IMR-90 (cell line): Measurements from ENCODE around the gene TMCC1.

Experiments
- CEBPB ChIP-seq: IDR thresholded peaks from 2 replicates; pipeline ENCODE4 v1.6.1; 2012; ENCODE audit warnings: low read depth, low read length, improper control_type of control experiment
- MAZ ChIP-seq: IDR thresholded peaks from 2 replicates; pipeline ENCODE4 v1.6.1; 2012; ENCODE audit warnings: low read depth, mild to moderate bottlenecking, low read length, improper control_type of control experiment, moderate library complexity, borderline replicate concordance
- NFE2L2 ChIP-seq: fragments of 150-350 bp; IDR thresholded peaks from 2 replicates; pipeline ENCODE4 v1.6.1; 2016; ENCODE audit warnings: low read depth, mild to moderate bottlenecking, low read length
- POLR2A ChIP-seq: IDR thresholded peaks from 2 replicates; pipeline ENCODE4 v1.6.1; 2012; ENCODE audit warnings: mild to moderate bottlenecking, low read depth, low read length
- SMC3 ChIP-seq: fragments of 150-350 bp; IDR thresholded peaks from 2 replicates; pipeline ENCODE4 v1.6.1; 2016; ENCODE audit warnings: low read depth, mild to moderate bottlenecking, antibody characterized with exemption, low read length, moderate library complexity
- USF2 ChIP-seq: fragments of 150-350 bp; IDR thresholded peaks from 2 replicates; pipeline ENCODE4 v1.6.1; 2017; ENCODE audit warnings: mild to moderate bottlenecking, antibody characterized with exemption, low read length, low read depth
- TF ChIP-seq, protein P1 (sequence below): conservative IDR thresholded peaks from 2 replicates; pipeline ENCODE4 v1.5.1; 2012; ENCODE audit warnings: mild to moderate bottlenecking, low read depth, low read length, improper control_type of control experiment

DNA sequence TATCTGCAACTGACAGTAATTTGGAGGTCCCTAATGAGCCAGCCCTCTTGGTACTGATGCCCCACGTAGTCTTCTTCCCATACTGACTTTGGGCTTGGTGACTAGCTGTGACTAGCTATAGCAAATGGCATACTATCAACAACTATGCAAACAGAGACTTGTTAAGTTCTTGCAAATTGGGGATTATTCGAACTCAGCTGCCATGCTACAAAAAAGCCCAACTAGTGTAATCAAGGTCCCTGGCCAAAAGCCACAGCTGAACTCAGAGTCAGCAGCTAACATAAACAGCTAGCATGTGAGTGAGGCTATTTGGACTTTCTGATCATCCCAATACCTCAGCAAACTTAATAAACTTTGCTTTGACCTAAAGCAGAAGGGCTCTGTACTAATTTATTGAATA lies 165.8 kb downstream of the TMCC1 start:
- TF ChIP-seq, protein P1, sequence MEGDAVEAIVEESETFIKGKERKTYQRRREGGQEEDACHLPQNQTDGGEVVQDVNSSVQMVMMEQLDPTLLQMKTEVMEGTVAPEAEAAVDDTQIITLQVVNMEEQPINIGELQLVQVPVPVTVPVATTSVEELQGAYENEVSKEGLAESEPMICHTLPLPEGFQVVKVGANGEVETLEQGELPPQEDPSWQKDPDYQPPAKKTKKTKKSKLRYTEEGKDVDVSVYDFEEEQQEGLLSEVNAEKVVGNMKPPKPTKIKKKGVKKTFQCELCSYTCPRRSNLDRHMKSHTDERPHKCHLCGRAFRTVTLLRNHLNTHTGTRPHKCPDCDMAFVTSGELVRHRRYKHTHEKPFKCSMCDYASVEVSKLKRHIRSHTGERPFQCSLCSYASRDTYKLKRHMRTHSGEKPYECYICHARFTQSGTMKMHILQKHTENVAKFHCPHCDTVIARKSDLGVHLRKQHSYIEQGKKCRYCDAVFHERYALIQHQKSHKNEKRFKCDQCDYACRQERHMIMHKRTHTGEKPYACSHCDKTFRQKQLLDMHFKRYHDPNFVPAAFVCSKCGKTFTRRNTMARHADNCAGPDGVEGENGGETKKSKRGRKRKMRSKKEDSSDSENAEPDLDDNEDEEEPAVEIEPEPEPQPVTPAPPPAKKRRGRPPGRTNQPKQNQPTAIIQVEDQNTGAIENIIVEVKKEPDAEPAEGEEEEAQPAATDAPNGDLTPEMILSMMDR, result no peak
- TF ChIP-seq CEBPB, result no peak
- TF ChIP-seq POLR2A, result no peak
- TF ChIP-seq USF2, result no peak
- TF ChIP-seq SMC3, result no peak
- no peak for TF ChIP-seq MAZ
- TF ChIP-seq NFE2L2, result no peak
